RPMI8226 (cell line): Measurements from ENCODE around the gene NRXN3.

Experiments
- DNase-seq: peaks from one replicate; pipeline ENCODE4 v3.0.0-alpha.2; 2015

Gene NRXN3

GRCh38 chr14:79575032-79575431, 1404.9 kb downstream of the NRXN3 start:
- DNase-seq, result no peak

GRCh38 chr14:79576424-79576823, 1406.3 kb downstream of the NRXN3 start:
- no peak for DNase-seq

- DNase-seq, result no peak
These were observed 1408.3 kb downstream of the NRXN3 start for GRCh38 chr14:79578470-79578869.

GRCh38 chr14:79580414-79580813, 1410.2 kb downstream of the NRXN3 start:
- DNase-seq, result no peak

- no peak for DNase-seq
These were observed 1410.7 kb downstream of the NRXN3 start for GRCh38 chr14:79580906-79581305.

- no peak for DNase-seq
These were observed 1411.9 kb downstream of the NRXN3 start for GRCh38 chr14:79581912-79582576.

- DNase-seq, result no peak
These were observed 1413.7 kb downstream of the NRXN3 start for GRCh38 chr14:79583738-79584408.

GRCh38 chr14:79584679-79585078, 1414.5 kb downstream of the NRXN3 start:
- DNase-seq, result no peak

GRCh38 chr14:79585845-79586244, 1415.7 kb downstream of the NRXN3 start:
- no peak for DNase-seq

GRCh38 chr14:79586416-79586815, 1416.2 kb downstream of the NRXN3 start:
- DNase-seq, result no peak

- no peak for DNase-seq
These were observed 1416.9 kb downstream of the NRXN3 start for GRCh38 chr14:79586989-79587598.

GRCh38 chr14:79587875-79588274, 1417.7 kb downstream of the NRXN3 start:
- DNase-seq, result no peak

GRCh38 chr14:79588398-79588797, 1418.2 kb downstream of the NRXN3 start:
- no peak for DNase-seq

GRCh38 chr14:79596551-79596950, 1426.4 kb downstream of the NRXN3 start:
- DNase-seq, result no peak

- no peak for DNase-seq
These were observed 1427.4 kb downstream of the NRXN3 start for GRCh38 chr14:79597566-79597965.

- no peak for DNase-seq
These were observed 1428.2 kb downstream of the NRXN3 start for GRCh38 chr14:79598339-79598738.

- no peak for DNase-seq
These were observed 1429.1 kb downstream of the NRXN3 start for GRCh38 chr14:79599239-79599638.

GRCh38 chr14:79600406-79600805, 1430.2 kb downstream of the NRXN3 start:
- DNase-seq, result no peak

- no peak for DNase-seq
These were observed 1431.4 kb downstream of the NRXN3 start for GRCh38 chr14:79601579-79601978.

GRCh38 chr14:79602045-79602444, 1431.9 kb downstream of the NRXN3 start:
- DNase-seq, result no peak

- no peak for DNase-seq
These were observed 1432.6 kb downstream of the NRXN3 start for GRCh38 chr14:79602742-79603141.

GRCh38 chr14:79605849-79606248, 1435.7 kb downstream of the NRXN3 start:
- DNase-seq, result no peak

GRCh38 chr14:79608446-79608845, 1438.3 kb downstream of the NRXN3 start:
- DNase-seq, result no peak

GRCh38 chr14:79613625-79614024, 1443.5 kb downstream of the NRXN3 start:
- no peak for DNase-seq
